Subcutaneous adipose tissue (tissue), 4 donors: ENCODE data around the gene ASPN. TPM values are rescaled to one million over a fixed set of nuclear protein-coding genes. Genes with fewer than 3 reads are reported as not detected.

ENCODE experiments used
- total RNA-seq, 4 donors: library from RNA; depleted of rRNA; stranded (reverse); fragments of >200 nt; gene quantifications; one replicate each; pipeline ENCODE4 v1.1.0, GENCODE V29; 2016
- TF ChIP-seq, protein P1 (sequence below): fragments of 450-650 bp; IDR thresholded peaks from one replicate; pipeline ENCODE4 v1.5.1; 2016; ENCODE audit warnings: low read depth, mild to moderate bottlenecking, control low read depth, antibody characterized with exemption, moderate library complexity

The ASPN gene
- total RNA-seq, 4 donors from 2014 or later: 6.6 to 18.4 (median 9.8) TPM

- TF ChIP-seq, protein P1, sequence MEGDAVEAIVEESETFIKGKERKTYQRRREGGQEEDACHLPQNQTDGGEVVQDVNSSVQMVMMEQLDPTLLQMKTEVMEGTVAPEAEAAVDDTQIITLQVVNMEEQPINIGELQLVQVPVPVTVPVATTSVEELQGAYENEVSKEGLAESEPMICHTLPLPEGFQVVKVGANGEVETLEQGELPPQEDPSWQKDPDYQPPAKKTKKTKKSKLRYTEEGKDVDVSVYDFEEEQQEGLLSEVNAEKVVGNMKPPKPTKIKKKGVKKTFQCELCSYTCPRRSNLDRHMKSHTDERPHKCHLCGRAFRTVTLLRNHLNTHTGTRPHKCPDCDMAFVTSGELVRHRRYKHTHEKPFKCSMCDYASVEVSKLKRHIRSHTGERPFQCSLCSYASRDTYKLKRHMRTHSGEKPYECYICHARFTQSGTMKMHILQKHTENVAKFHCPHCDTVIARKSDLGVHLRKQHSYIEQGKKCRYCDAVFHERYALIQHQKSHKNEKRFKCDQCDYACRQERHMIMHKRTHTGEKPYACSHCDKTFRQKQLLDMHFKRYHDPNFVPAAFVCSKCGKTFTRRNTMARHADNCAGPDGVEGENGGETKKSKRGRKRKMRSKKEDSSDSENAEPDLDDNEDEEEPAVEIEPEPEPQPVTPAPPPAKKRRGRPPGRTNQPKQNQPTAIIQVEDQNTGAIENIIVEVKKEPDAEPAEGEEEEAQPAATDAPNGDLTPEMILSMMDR: no peak
These were observed 49.2 kb downstream of the ASPN start for GRCh38 chr9:92432972-92433548.

- TF ChIP-seq, protein P1: no peak
These were observed 50.0 kb downstream of the ASPN start for GRCh38 chr9:92432350-92432749.

DNA sequence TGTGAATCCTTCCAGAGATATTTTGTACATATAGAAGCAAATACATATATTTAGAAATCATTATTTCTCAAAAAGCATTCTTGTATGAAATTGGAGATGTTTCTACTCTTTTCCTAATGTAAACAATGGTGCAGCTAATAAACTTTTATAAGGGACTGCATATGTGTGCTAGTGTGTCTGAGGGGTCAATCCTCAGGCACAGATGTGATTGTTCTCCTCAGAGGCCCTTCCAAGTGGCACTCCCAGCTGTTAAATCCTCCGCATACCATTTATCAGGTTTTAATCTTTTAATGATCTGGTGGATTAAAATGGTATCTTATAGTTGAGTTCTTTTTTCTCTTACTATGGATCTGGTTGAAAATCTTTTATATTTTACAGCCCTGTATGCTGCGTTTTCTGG, 52.5 kb downstream of the ASPN start:
- TF ChIP-seq, protein P1: no peak

GRCh38 chr9:92426501-92427145, 55.7 kb downstream of the ASPN start:
- TF ChIP-seq, protein P1: no peak

DNA sequence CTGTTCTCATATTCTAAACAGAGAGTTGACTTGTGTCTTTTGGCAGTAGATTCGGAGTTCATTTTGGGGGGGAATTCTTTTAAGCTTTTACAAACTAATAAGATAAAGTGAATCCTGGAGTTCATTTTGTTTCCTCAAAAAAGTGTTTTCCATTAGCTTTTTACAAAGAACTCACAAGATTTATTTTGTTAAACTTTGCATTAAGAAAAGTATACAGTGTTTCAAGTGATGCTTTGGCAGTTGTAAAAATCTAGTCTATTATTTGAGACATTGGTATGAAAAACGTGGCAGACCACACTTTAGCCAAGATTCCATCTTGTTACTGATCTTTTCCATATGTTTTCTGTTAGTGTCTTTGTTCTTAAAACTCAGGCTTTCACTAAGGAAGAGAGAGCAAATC, 56.8 kb downstream of the ASPN start:
- TF ChIP-seq, protein P1: no peak

DNA sequence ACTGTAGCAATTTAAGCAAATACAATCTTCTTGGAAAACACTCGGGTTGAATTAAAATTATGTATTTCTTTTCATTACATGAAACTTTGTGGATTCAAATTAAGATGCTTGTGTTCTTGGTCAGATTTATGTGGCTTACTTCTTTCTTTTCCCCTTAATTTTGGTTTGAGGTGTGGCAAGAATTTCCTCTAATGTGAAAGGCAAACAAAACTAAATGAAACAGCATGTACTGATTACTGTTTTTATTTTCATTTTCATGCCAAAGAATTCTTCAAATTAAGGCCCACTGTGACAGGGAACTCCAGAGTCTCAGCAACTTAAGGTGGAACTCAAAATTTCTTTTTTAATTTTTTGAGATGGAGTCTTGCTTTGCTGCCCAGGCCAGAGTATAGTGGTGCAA, 58.0 kb downstream of the ASPN start, which contains the start of gene OMD:
Gene OMD (minus strand): TSS at position 132 of the 400 bp plus-strand sequence. CDS start 6,913 bp downstream, outside the sequence.
- TF ChIP-seq, protein P1: no peak

DNA sequence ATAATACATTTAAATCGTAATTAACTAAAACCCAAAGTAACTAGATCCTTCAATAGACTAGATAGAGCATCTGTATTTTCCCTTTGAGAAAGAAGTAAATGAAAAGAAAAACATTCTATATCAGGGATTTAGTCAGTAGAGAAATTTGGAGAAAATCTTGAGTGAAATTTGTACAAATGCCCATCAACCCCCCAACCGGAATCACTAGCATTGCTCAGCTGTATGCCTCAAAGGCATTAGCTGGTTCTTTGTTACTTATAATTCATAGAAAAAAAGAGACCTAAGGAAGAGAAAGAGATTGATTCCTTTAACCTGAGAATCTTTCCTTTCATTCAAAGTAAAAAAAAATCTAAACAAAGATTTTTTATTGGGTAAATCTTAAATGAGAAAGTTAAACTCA, 58.7 kb downstream of the ASPN start:
- TF ChIP-seq, protein P1: no peak
